ENCODE data around the gene PAX2. TPM values are rescaled to one million over a fixed set of nuclear protein-coding genes. Genes with fewer than 3 reads are reported as not detected.

PAX2 gene
- total RNA-seq, 1 donor: not detected

DNA sequence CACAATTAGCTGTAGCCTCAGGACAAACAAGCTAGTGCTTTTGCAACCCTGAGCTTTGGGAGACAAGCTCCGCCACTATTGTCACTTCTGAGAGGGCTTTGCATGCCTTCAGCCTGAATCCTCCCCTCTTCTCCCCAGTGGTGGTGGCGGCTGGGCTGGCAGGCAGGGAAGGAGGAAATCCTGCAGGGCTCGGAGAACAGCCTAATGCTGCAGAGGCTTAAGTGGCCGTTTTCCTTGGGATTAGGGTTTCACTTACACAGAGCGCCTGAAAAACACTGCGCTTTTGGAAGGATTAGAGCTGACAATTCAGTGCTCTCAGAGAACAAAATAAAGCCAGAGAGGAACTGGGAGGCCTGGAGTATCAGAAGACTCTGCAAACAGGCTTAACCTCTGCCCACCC, 71.3 kb downstream of the PAX2 start:
- TF ChIP-seq, protein P1, sequence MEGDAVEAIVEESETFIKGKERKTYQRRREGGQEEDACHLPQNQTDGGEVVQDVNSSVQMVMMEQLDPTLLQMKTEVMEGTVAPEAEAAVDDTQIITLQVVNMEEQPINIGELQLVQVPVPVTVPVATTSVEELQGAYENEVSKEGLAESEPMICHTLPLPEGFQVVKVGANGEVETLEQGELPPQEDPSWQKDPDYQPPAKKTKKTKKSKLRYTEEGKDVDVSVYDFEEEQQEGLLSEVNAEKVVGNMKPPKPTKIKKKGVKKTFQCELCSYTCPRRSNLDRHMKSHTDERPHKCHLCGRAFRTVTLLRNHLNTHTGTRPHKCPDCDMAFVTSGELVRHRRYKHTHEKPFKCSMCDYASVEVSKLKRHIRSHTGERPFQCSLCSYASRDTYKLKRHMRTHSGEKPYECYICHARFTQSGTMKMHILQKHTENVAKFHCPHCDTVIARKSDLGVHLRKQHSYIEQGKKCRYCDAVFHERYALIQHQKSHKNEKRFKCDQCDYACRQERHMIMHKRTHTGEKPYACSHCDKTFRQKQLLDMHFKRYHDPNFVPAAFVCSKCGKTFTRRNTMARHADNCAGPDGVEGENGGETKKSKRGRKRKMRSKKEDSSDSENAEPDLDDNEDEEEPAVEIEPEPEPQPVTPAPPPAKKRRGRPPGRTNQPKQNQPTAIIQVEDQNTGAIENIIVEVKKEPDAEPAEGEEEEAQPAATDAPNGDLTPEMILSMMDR (IDR thresholded peaks at IDR 0.05; ENCODE audit: insufficient read depth, low read length): no peak
- DNase-seq (ENCODE audit: low read depth): no peak
- no peak overlapping the region for H3K4me3 ChIP-seq (ENCODE audit: low read depth, low read length)

DNA sequence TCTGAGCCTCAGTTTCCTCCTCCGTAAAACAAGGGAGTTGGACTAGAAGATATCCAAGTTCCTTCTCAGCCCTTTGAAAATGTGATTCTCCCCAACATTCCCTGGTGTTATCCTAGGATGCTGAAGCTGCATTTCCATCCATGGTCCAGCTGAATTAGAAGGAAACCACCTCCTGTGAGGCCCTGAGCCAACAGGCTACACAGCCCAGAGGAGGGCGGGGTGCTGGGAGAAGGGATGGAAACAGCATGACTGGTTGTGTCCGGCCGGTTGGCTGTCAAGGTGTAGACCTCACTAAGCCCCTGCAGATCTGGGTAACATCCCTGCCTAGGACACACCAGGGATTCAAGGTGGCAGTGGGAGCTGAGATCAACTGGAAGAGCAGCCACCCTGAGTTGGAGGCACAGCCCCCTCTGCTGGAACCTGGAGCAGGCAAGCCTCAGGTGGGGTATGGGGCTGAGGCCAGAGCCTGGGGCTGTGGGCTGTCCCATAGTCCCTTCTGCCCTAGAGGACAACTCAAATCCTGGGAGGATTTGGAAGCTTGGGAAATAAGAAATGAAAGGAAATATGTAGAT, 72.0 kb downstream of the PAX2 start:
- H3K4me3 ChIP-seq (ENCODE audit: low read depth, low read length): no peak overlapping the region
- TF ChIP-seq, protein P1 (IDR thresholded peaks at IDR 0.05; ENCODE audit: insufficient read depth, low read length): no peak
- DNase-seq (ENCODE audit: low read depth): no peak

DNA sequence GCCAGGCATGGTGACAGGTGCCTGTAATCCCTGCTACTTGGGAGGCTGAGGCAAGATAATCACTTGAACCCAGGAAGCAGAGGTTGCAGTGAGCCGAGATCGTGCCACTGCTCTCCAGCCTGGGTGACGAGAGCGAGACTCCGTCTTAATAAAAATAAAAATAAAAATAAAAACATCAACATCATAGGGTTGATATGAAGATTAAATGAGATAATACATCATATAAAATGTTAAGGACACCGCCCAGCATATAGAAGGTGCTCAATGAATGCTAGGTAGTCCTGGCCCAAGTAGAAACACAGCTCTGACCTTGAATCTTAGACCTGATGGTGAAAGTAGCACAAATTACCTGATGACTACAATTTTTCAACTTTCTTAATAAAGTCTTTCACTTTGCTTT, 74.0 kb downstream of the PAX2 start:
- TF ChIP-seq, protein P1 (IDR thresholded peaks at IDR 0.05; ENCODE audit: insufficient read depth, low read length): no peak
- no peak overlapping the region for H3K4me3 ChIP-seq (ENCODE audit: low read depth, low read length)
- DNase-seq (ENCODE audit: low read depth): no peak

DNA sequence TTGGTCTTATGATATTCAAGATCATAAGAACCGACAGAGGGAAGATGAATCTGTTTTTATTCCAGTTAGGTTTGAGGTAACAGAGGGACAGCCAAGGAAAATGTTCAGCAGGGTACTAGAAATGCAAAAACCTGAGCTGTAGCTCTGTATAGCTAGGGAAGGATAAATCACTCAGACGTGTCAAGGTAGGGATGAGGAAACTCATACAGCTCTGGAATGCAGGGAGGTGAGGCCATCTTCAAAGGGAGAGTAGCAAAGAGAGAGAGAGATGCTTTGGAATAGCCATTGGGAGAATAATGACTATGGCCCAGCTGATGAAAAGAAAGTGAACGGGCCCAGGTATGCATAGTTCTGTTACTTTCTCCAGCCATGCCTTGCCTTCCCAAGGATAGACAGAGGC, 77.8 kb downstream of the PAX2 start:
- TF ChIP-seq, protein P1 (IDR thresholded peaks at IDR 0.05; ENCODE audit: insufficient read depth, low read length): no peak
- DNase-seq (ENCODE audit: low read depth): no peak
- H3K4me3 ChIP-seq (ENCODE audit: low read depth, low read length): no peak overlapping the region

DNA sequence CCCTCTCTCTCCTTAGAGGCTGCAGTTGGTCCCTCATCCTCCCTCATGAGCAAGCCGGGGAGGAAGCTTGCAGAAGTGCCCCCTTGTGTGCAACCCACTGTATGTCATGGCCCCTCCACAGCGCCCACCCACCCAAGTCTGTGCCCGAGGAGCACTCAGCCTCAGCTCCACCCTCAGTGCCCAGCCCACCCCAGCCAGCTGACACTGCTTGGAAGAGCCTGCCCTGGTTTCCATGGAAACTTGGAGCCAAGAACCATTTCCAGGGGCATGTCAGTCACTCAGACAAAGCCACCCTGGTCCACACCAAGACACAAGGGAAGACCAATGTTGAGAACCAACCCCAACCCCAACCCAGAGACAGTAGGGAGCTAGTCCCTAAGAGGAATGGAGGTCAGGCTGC, 79.5 kb downstream of the PAX2 start:
- H3K4me3 ChIP-seq (ENCODE audit: low read depth, low read length): no peak overlapping the region
- no peak for DNase-seq (ENCODE audit: low read depth)
- TF ChIP-seq, protein P1 (IDR thresholded peaks at IDR 0.05; ENCODE audit: insufficient read depth, low read length): no peak

DNA sequence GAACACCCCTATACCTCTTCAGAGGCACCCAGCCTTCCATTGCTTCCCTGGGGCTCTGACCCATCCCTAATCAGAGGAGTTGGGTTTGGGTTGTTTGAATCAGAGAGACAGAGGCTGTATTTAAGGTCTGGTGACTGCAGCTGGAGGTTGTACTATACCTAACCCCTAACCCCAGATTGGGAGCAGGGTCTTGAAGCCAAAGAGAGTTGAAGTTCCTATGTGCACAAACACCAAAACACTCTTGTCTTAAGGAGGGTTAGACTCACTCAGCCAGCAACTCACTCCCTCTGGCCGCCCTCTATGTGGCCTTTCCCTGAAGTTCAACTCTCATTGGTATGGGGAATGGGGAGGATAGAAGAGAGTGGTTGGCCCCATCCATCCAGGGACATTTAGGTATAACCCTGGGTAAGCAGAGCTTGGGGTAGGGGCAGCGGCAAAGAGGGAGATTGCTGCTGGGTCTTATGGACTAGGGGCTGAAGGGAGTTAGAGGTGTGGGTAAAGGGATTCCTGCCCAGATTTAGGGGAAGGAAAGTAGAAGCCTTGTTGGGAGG, 80.0 kb downstream of the PAX2 start:
- TF ChIP-seq, protein P1 (IDR thresholded peaks at IDR 0.05; ENCODE audit: insufficient read depth, low read length): no peak
- H3K4me3 ChIP-seq (ENCODE audit: low read depth, low read length): no peak overlapping the region
- no peak for DNase-seq (ENCODE audit: low read depth)

All from fibroblast of the aortic adventitia (primary cell).